GM08714 (cell line): Measurements from ENCODE around the gene B9D2.

Experiments used
- H3K4me3 ChIP-seq: fragments of 200-500 bp; sonication (Bioruptor generic); 2 replicates; pipeline ENCODE4 v1.5.1; 2014; ENCODE audit warnings: mild to moderate bottlenecking, low read length, inconsistent platforms
- ZNF274 ChIP-seq: IDR thresholded peaks from 2 replicates; pipeline ENCODE4 v1.6.1; 2012; ENCODE audit warnings: mild to moderate bottlenecking, low read depth, low read length

The B9D2 gene

DNA sequence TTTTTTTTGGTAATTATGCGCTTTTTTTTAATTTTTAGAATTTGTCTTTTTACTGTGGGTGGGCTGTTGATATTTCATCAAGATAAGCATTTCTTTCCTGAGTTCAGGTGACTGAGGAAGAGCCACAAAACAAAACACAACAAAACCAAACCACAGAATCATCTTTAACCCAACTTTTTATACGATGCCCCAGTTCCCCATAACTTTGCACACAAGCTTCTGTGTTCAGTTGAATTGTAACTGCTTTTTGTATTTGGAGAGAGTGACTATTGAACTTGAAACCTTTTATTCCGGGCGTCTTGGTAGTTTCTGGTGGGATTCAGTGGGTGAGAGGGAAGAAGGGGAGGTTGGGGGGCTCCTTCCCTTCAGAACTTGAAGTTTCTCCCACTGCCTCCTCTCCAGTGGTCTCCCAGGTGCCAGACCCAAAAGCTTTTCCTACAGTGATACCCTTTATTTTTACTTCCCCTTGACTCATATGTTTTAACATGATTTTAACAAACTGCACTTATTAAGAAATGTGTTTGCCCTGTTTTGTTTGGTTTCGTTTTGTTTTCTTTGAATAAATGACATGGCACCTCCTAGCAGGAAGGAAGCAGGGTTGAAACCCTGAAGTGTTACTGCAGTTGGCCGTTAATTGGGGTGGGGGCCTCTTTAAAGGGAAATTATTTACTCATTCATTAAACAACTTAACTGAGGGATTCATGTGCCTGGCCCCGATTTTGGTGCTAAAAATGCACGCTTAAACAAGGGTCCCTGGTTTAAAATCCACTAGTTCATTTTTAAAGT is 56.7 kb downstream of the B9D2 start:
- TF ChIP-seq ZNF274: no peak
- H3K4me3 ChIP-seq: no peak overlapping the region

DNA sequence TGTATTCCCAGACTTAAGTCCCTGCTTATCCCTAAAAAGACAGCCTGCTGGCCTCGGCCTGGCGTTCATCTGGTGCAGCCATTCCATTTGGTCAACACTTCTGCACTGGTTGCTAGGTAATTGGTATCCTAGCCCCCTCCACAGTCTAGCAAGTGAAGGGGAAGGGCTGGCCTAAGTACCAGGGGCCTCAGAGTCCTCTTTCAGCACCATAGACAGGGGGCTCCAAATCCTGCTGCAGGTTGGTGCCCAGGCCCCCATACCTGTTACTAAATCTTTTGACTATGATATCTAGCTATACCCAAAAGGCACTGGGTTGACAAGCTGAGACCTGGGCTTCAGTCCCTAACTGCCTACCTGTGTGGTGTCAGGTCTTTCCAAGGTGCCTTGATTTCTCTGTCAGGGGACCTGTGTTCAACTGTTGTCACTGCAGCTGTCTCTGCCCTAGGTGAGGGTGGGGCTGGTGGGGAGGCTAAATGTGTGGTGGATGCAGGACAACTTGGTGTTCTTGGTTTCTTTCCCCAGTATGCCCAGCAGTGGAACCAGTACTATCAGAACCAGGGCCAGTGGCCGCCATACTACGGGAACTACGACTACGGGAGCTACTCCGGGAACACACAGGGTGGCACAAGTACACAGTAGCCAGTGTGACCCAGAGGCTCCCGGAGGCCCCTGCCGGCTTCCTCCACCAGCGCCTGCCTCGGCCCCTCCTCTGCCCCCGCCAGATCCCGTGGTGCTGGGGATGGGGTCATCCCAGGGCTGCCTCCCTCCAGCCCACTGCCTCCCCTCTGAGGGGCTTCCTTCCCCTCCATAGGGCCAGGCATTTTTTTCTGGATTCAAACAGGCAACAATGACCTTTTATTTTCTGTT is 57.8 kb downstream of the B9D2 start:
- no peak overlapping the region for H3K4me3 ChIP-seq
- TF ChIP-seq ZNF274: no peak

GRCh38 chr19:41304706-41305483 is 59.1 kb downstream of the B9D2 start:
- H3K4me3 ChIP-seq: no peak overlapping the region
- no peak for TF ChIP-seq ZNF274
